Erythroblast (primary cell): ENCODE results near the gene SPHKAP.

ENCODE experiments used
- GATA1 ChIP-seq: IDR thresholded peaks from 2 replicates; pipeline ENCODE4 v1.6.1; 2011; ENCODE audit warnings: low read depth, mild to moderate bottlenecking, control low read depth, low read length, moderate library complexity
- POLR2A ChIP-seq: IDR thresholded peaks from 2 replicates; pipeline ENCODE4 v1.6.1; 2011; ENCODE audit warnings: mild to moderate bottlenecking, low read length

GRCh38 chr2:228038967-228039366 lies 142.5 kb downstream of the SPHKAP start:
- TF ChIP-seq POLR2A, result no peak
- no peak for TF ChIP-seq GATA1
